Endothelial cell of umbilical vein (primary cell): Measurements from ENCODE around the gene ATRNL1. TPM values are rescaled to one million over a fixed set of nuclear protein-coding genes. Genes with fewer than 3 reads are reported as not detected.

ENCODE experiments used
- BruUV-seq: library from RNA; stranded (reverse); fragments of 400-500 nt; replicated peaks from 2 replicates; lab custom pipeline; 2021; lab: Mats Ljungman, UMichigan
- CTCF ChIA-PET: fragments of 300-600, 350-600 bp; sonication (Branson Sonifier 250); formaldehyde crosslinking; loops from one replicate; lab custom pipeline; 2021; ENCODE audit warnings: antibody characterized with exemption, inconsistent platforms; lab: Charles Lee
- POLR2A ChIA-PET: fragments of 300-600, 350-600 bp; sonication (Branson Sonifier 250); formaldehyde crosslinking; loops from one replicate; lab custom pipeline; 2021; ENCODE audit warnings: antibody characterized with exemption, inconsistent platforms; lab: Charles Lee
- DNase-seq: peaks from one replicate; pipeline ENCODE4 v3.0.0-alpha.2; 2011; ENCODE audit warnings: low read depth, low spot score
- FAIRE-seq: peaks from 2 replicates; lab custom pipeline; 2011; peaks lifted over from hg19 to GRCh38; lab: Jason Lieb, UNC
- H2AFZ ChIP-seq: 2 replicates; pipeline ENCODE4 v1.6.0; 2012; ENCODE audit warnings: low read depth, low read length, control low read depth, inconsistent platforms
- H3K27ac ChIP-seq: 2 replicates; pipeline ENCODE4 v1.5.1; 2011; ENCODE audit warnings: low read depth, mild to moderate bottlenecking, control low read depth, low read length, moderate library complexity; ENCODE audit not compliant: insufficient read depth
- H3K27me3 ChIP-seq, 2 experiments: 2 replicates each; pipeline versions ENCODE4 v1.6.0 to v1.6.1; 2011; ENCODE audit warnings: low read length in 2 of 2, mixed read lengths in 1 of 2; ENCODE audit not compliant: control insufficient read depth in 2 of 2, insufficient read depth in 2 of 2
- H3K36me3 ChIP-seq, 2 experiments: 2 replicates in 1 of 2; 3 replicates in 1 of 2; pipeline ENCODE4 v1.5.1; 2011; ENCODE audit warnings: low read length in 2 of 2, mild to moderate bottlenecking in 1 of 2, moderate library complexity in 1 of 2; ENCODE audit not compliant: control insufficient read depth in 2 of 2, insufficient read depth in 2 of 2; ENCODE audit errors: extremely low read depth in 1 of 2
- H3K4me1 ChIP-seq: 3 replicates; pipeline ENCODE4 v1.5.1; 2011; ENCODE audit warnings: mild to moderate bottlenecking, low read length; ENCODE audit not compliant: control insufficient read depth, insufficient read depth; ENCODE audit errors: extremely low read depth
- H3K4me2 ChIP-seq: 2 replicates; pipeline ENCODE4 v1.6.1; 2011; ENCODE audit warnings: low read length, control low read depth, mixed read lengths; ENCODE audit not compliant: insufficient read depth
- H3K4me3 ChIP-seq, 3 experiments: fragments of 200-600 bp in 1 of 3; sonication (generic), shearing (Covaris generic) in 1 of 3; replicated peaks in 1 of 3; 2 replicates each; pipeline ENCODE4 v1.5.1; 2011 to 2016; ENCODE audit warnings: control low read depth in 3 of 3, low read length in 3 of 3, mild to moderate bottlenecking in 2 of 3, inconsistent platforms in 1 of 3, low read depth in 1 of 3, moderate library complexity in 1 of 3; ENCODE audit not compliant: insufficient read depth in 1 of 3
- H3K79me2 ChIP-seq: 2 replicates; pipeline ENCODE4 v1.6.0; 2012; ENCODE audit warnings: low read length, inconsistent platforms; ENCODE audit not compliant: control insufficient read depth, insufficient read depth
- H3K9ac ChIP-seq: replicated peaks from 2 replicates; pipeline ENCODE3; 2011; ENCODE audit warnings: low read length, control low read depth; ENCODE audit not compliant: insufficient read depth; ENCODE audit errors: extremely low read depth
- H3K9me1 ChIP-seq: replicated peaks from 3 replicates; pipeline ENCODE4 v1.6.0; 2011; ENCODE audit warnings: mild to moderate bottlenecking, low read length; ENCODE audit not compliant: control insufficient read depth, insufficient read depth; ENCODE audit errors: extremely low read depth
- H3K9me3 ChIP-seq: replicated peaks from 2 replicates; pipeline ENCODE4 v1.5.1; 2012; ENCODE audit warnings: low read length, inconsistent platforms; ENCODE audit not compliant: control insufficient read depth, insufficient read depth
- H4K20me1 ChIP-seq: replicated peaks from 2 replicates; pipeline ENCODE3; 2011; ENCODE audit warnings: mild to moderate bottlenecking, low read length; ENCODE audit not compliant: control insufficient read depth, insufficient read depth; ENCODE audit errors: extremely low read depth
- CTCF ChIP-seq, 2 donors: IDR thresholded peaks; 1 replicate in 1 of 2; 2 replicates in 1 of 2; pipeline ENCODE4 v1.5.1; 2011; ENCODE audit warnings: low read length in 2 of 2, mild to moderate bottlenecking in 2 of 2, moderate library complexity in 2 of 2, control low read depth in 1 of 2, inconsistent platforms in 1 of 2, low read depth in 1 of 2; ENCODE audit not compliant: insufficient read depth in 1 of 2; ENCODE audit errors: extremely low read depth in 1 of 2
- EZH2 ChIP-seq: IDR thresholded peaks from 2 replicates; pipeline ENCODE4 v1.6.1; 2012; ENCODE audit warnings: borderline replicate concordance, low read depth, mild to moderate bottlenecking, moderate library complexity, low read length, inconsistent platforms; ENCODE audit not compliant: severe bottlenecking
- FOS ChIP-seq: IDR thresholded peaks from 2 replicates; pipeline ENCODE4 v1.6.1; 2011; ENCODE audit warnings: mild to moderate bottlenecking, low read length, moderate library complexity, borderline replicate concordance; ENCODE audit not compliant: insufficient read depth
- GATA2 ChIP-seq: IDR thresholded peaks from 2 replicates; pipeline ENCODE4 v1.7.0; 2011; ENCODE audit warnings: low read depth, mild to moderate bottlenecking, moderate library complexity, mixed read lengths, low read length; ENCODE audit not compliant: insufficient read length, insufficient read depth
- JUN ChIP-seq: IDR thresholded peaks from 2 replicates; pipeline ENCODE4 v1.6.1; 2011; ENCODE audit warnings: borderline replicate concordance, low read depth; ENCODE audit not compliant: insufficient read length, insufficient read depth
- MAX ChIP-seq: IDR thresholded peaks from 2 replicates; pipeline ENCODE4 v1.6.1; 2011; ENCODE audit not compliant: insufficient read depth, insufficient read length
- MYC ChIP-seq: IDR thresholded peaks from one replicate; pipeline ENCODE4 v1.6.1; 2011; ENCODE audit warnings: mild to moderate bottlenecking, low read depth, low read length
- POLR2A ChIP-seq: IDR thresholded peaks from 2 replicates; pipeline ENCODE4 v1.6.1; 2012; ENCODE audit warnings: low read depth, mild to moderate bottlenecking, control low read depth, low read length
- POLR2AphosphoS5 ChIP-seq: IDR thresholded peaks from 2 replicates; pipeline ENCODE4 v1.6.1; 2012; ENCODE audit warnings: low read depth, mild to moderate bottlenecking, control low read depth, low read length, moderate library complexity; ENCODE audit not compliant: insufficient read depth
- dilution Hi-C: fragments of 300-500 bp; cut with MboI; formaldehyde crosslinking; loops from one replicate; pipeline ENCODE4 v1.15.0; 2019; ENCODE audit warnings: low sequenced_read_pairs; ENCODE audit not compliant: extremely low pct_ligation_motif_present
- intact Hi-C: fragments of 100-400 bp; cut with micrococcal nuclease; formaldehyde crosslinking; loops from one replicate; pipeline ENCODE4 v1.10.0; 2022
- polyA plus RNA-seq, 4 experiments: library from polyadenylated mRNA; depleted of rRNA in 3 of 4; stranded (reverse) in 3 of 4; unstranded in 1 of 4; fragments of >200 nt; gene quantifications; 2 replicates each; pipeline versions ENCODE4 v1.2.1 to v1.2.3, GENCODE V29; 2011 to 2012; ENCODE audit warnings: missing spikeins in 1 of 4
- total RNA-seq: library from RNA; stranded (reverse); gene quantifications from 2 replicates; pipeline ENCODE4 v1.2.3, GENCODE V29; 2021

ATRNL1 gene
- total and polyA plus RNA-seq, 2 donors (not counting 3 experiments of a cell fraction or from before 2014, with no cell fraction given), result not detected

- Histone ChIP-seq H3K9me3 (no peaks in the 10 kb centered on the region), H3K4me3 (no peak overlapping the region), H3K4me1 (no peaks in the 10 kb centered on the region), H4K20me1 (no peaks in the 10 kb centered on the region), H3K27me3 (no peaks in the 10 kb centered on the region), H2AFZ (no peak overlapping the region), H3K4me2 (no peak overlapping the region), H3K9me1 (no peaks in the 10 kb centered on the region), H3K9ac (no peak overlapping the region), H3K79me2 (no peaks in the 10 kb centered on the region), H3K36me3 (no peaks in the 10 kb centered on the region), H3K27ac (no peak overlapping the region)
- dilution Hi-C loops, result no loop called here
- intact Hi-C loops, result no loop called here
- no peak for DNase-seq
- no TSS peak for BruUV-seq
- POLR2A ChIA-PET, result no interaction called here
- TF ChIP-seq EZH2 (no peak), POLR2AphosphoS5 (no peak), POLR2A (no peak), GATA2 (no peak), MYC (no peak), MAX (no peak), FOS (no peak), JUN (no peak), CTCF (IDR thresholded peaks at IDR 0.05; ENCODE audit: extremely low read depth in 1 of 2, insufficient read depth in 1 of 2, low read depth in 1 of 2, low read length in 2 of 2) (no peak)
- CTCF ChIA-PET, result interaction anchor here (1.6 kb wide), 1 partner anchor 492 kb away, joined by 7 read pairs; no protein-coding TSS in a partner anchor
- no peak for FAIRE-seq
Measured at GRCh38 chr10:115795964-115796363, 702.8 kb downstream of the ATRNL1 start.
